B cell (primary cell): ENCODE results near the gene RSL24D1. TPM values are rescaled to one million over a fixed set of nuclear protein-coding genes. Genes with fewer than 3 reads are reported as not detected.

Source experiments
- ATAC-seq: fragments of 200-7000 bp; cut with Tn5 transposase; one replicate; pipeline ENCODE4 v1.10.0; 2021; ENCODE audit warnings: low read depth, mild to moderate bottlenecking, moderate number of reproducible peaks, moderate library complexity
- CTCF ChIA-PET: fragments of 350-600 bp; sonication (Branson Sonifier 250); formaldehyde crosslinking; loops from one replicate; lab custom pipeline; 2021; ENCODE audit warnings: antibody characterized with exemption, inconsistent platforms; lab: Charles Lee
- POLR2A ChIA-PET: fragments of 350-600 bp; sonication (Branson Sonifier 250); formaldehyde crosslinking; loops from one replicate; lab custom pipeline; 2021; ENCODE audit warnings: antibody characterized with exemption; lab: Charles Lee
- DNase-seq: peaks from one replicate; pipeline ENCODE4 v3.0.0; 2013
- H2AFZ ChIP-seq: 2 replicates; pipeline ENCODE4 v1.6.1; 2012; ENCODE audit warnings: mild to moderate bottlenecking, low read depth, low read length; ENCODE audit not compliant: insufficient read depth, poor library complexity, severe bottlenecking
- H3K27ac ChIP-seq, 2 donors: 1 replicate in 1 of 2; 2 replicates in 1 of 2; pipeline ENCODE4 v1.5.1; 2012 to 2013; ENCODE audit warnings: low read length in 2 of 2, mild to moderate bottlenecking in 2 of 2, moderate library complexity in 1 of 2
- H3K27me3 ChIP-seq, 4 experiments: fragments of 200-600 bp in 1 of 4; sonication (generic) in 1 of 4; replicated peaks in 1 of 4; 1 replicate in 2 of 4; 2 replicates in 2 of 4; pipeline versions ENCODE4 v1.6.1 to v1.7.0; 2013 to 2016; ENCODE audit warnings: low read length in 3 of 4, mild to moderate bottlenecking in 2 of 4, mixed read lengths in 1 of 4, moderate library complexity in 1 of 4; ENCODE audit not compliant: insufficient read depth in 4 of 4, control insufficient read depth in 3 of 4; ENCODE audit errors: control extremely low read depth in 1 of 4
- H3K36me3 ChIP-seq, 2 experiments: replicated peaks in 1 of 2; 1 replicate in 1 of 2; 2 replicates in 1 of 2; pipeline versions ENCODE4 v1.6.1 to v1.7.1; 2013; ENCODE audit warnings: low read length in 1 of 2; ENCODE audit not compliant: insufficient read depth in 2 of 2, control insufficient read depth in 1 of 2; ENCODE audit errors: control extremely low read depth in 1 of 2, extremely low read depth in 1 of 2
- H3K4me1 ChIP-seq, 2 donors: fragments of 200-600 bp in 1 of 2; sonication (generic) in 1 of 2; 1 replicate in 1 of 2; 2 replicates in 1 of 2; pipeline versions ENCODE4 v1.5.1 to v1.6.1; 2013 to 2017; ENCODE audit warnings: low read length in 2 of 2; ENCODE audit not compliant: control insufficient read depth in 2 of 2, insufficient read depth in 2 of 2
- H3K4me2 ChIP-seq: replicated peaks from 2 replicates; pipeline ENCODE3; 2012; ENCODE audit warnings: mild to moderate bottlenecking, low read depth, low read length; ENCODE audit not compliant: poor library complexity, severe bottlenecking
- H3K4me3 ChIP-seq, 5 experiments: fragments of 200-600 bp in 1 of 5; sonication (generic) in 1 of 5; 1 replicate in 3 of 5; 2 replicates in 2 of 5; pipeline versions ENCODE4 v1.5.1 to v1.7.0; 2011 to 2016; ENCODE audit warnings: low read length in 4 of 5, mild to moderate bottlenecking in 4 of 5, low read depth in 2 of 5, control low read depth in 1 of 5, moderate library complexity in 1 of 5; ENCODE audit not compliant: insufficient read depth in 1 of 5; ENCODE audit errors: control extremely low read depth in 1 of 5, extremely low read depth in 1 of 5
- H3K79me2 ChIP-seq: fragments of 200-600 bp; sonication (generic); one replicate; pipeline ENCODE4 v1.6.0; 2016; ENCODE audit warnings: low read length; ENCODE audit not compliant: control insufficient read depth, insufficient read depth
- H3K9ac ChIP-seq: fragments of 200-600 bp; sonication (generic); 2 replicates; pipeline ENCODE4 v1.6.1; 2017; ENCODE audit warnings: mild to moderate bottlenecking, low read length, moderate library complexity
- H3K9me3 ChIP-seq, 3 donors: one replicate each; pipeline versions ENCODE4 v1.6.1 to v1.7.1; 2013; ENCODE audit warnings: low read length in 2 of 3; ENCODE audit not compliant: control insufficient read depth in 2 of 3, insufficient read depth in 1 of 3; ENCODE audit errors: control extremely low read depth in 1 of 3
- H4K20me1 ChIP-seq: 2 replicates; pipeline ENCODE4 v1.6.0; 2012; ENCODE audit warnings: mild to moderate bottlenecking, low read length; ENCODE audit not compliant: insufficient read depth, control insufficient read depth, poor library complexity, severe bottlenecking
- H3K27ac Mint-ChIP-seq: one replicate; pipeline ENCODE4 v1.8.0; 2021; ENCODE audit warnings: mixed read lengths
- H3K27me3 Mint-ChIP-seq: one replicate; pipeline ENCODE4 v1.8.0; 2021; ENCODE audit warnings: mixed read lengths
- H3K4me1 Mint-ChIP-seq: one replicate; pipeline ENCODE4 v1.8.0; 2021; ENCODE audit warnings: mixed read lengths
- H3K4me3 Mint-ChIP-seq: one replicate; pipeline ENCODE4 v1.8.0; 2021; ENCODE audit warnings: mixed read lengths
- H3K9me3 Mint-ChIP-seq: one replicate; pipeline ENCODE4 v1.8.0; 2022; ENCODE audit warnings: mixed read lengths; ENCODE audit not compliant: insufficient read depth
- EZH2 ChIP-seq: IDR thresholded peaks from 2 replicates; pipeline ENCODE4 v1.6.1; 2012; ENCODE audit warnings: borderline replicate concordance, low read depth, mild to moderate bottlenecking, moderate library complexity, low read length; ENCODE audit not compliant: insufficient read depth, poor library complexity, severe bottlenecking
- WGBS: methylation state at CpG from one replicate; pipeline ENCODE4 v1.1.5; 2013; ENCODE audit warnings: missing lambda C conversion rate; ENCODE audit not compliant: insufficient coverage; 5-methylcytosine and 5-hydroxymethylcytosine counted together
- intact Hi-C: fragments of 100-400 bp; cut with micrococcal nuclease; formaldehyde crosslinking; loops from one replicate; pipeline ENCODE4 v1.10.0; 2022
- polyA plus RNA-seq: library from polyadenylated mRNA; depleted of rRNA; stranded (reverse); fragments of >200 nt; gene quantifications from 2 replicates; pipeline ENCODE4 v1.2.3, GENCODE V29; 2012
- total RNA-seq, 2 donors: library from RNA; stranded (reverse); fragments of 120-200 nt in 1 of 2; gene quantifications; 1 replicate in 1 of 2; 2 replicates in 1 of 2; pipeline versions ENCODE4 v1.2.3 to v1.2.4, GENCODE V29; 2013 to 2022
- TF ChIP-seq, protein P1 (sequence below): fragments of 200-600 bp; IDR thresholded peaks from one replicate; pipeline ENCODE4 v1.8.0; 2022; ENCODE audit warnings: antibody characterized with exemption, mild to moderate bottlenecking

The RSL24D1 gene
- total and polyA plus RNA-seq, 2 donors (not counting 1 experiment from before 2014, with no cell fraction given): 25.2 to 80.7 TPM

DNA sequence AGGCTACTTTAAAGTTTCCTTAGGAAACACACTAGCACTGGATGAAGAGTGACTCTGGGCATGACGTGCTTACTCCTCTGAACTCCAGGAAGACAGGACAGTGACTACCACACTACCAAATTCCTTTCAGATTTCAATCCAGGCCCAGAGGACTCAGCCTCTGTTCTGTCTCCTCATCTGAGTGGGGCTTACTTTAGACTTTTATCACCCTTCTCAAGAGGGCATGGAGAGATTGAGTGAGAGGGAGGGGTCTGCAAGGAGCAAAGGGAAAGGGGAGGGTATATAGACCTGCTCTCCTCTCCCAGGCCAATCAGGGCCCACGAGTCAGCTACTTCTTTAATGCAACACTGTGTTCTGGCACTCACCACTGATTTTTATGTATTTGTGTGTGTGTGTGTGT is 29.4 kb upstream of the RSL24D1 start:
- H3K4me3 Mint-ChIP-seq: no peak overlapping the region
- Histone ChIP-seq H2AFZ (no peak overlapping the region), H3K27ac (no peak overlapping the region), H3K36me3 (no peaks in the 10 kb centered on the region), H3K9ac (no peak overlapping the region), H3K27me3 (no peaks in the 10 kb centered on the region), H4K20me1 (no peaks in the 10 kb centered on the region), H3K9me3 (no peaks in the 10 kb centered on the region), H3K4me1 (peaks cover 42 to 43% of the 10 kb centered on the region in 2 donors), H3K4me2 (no peak overlapping the region), H3K4me3 (no peak overlapping the region), H3K79me2 (peaks cover 3% of the 10 kb centered on the region)
- intact Hi-C loops: no loop called here
- ChIA-PET CTCF (interaction anchor here (0.5 kb wide), 1 partner anchor 23 kb away, joined by 5 read pairs; no protein-coding TSS in a partner anchor), POLR2A (no interaction called here)
- ATAC-seq (no peak), DNase-seq (no peak)
- no peak for TF ChIP-seq EZH2
- TF ChIP-seq, protein P1, sequence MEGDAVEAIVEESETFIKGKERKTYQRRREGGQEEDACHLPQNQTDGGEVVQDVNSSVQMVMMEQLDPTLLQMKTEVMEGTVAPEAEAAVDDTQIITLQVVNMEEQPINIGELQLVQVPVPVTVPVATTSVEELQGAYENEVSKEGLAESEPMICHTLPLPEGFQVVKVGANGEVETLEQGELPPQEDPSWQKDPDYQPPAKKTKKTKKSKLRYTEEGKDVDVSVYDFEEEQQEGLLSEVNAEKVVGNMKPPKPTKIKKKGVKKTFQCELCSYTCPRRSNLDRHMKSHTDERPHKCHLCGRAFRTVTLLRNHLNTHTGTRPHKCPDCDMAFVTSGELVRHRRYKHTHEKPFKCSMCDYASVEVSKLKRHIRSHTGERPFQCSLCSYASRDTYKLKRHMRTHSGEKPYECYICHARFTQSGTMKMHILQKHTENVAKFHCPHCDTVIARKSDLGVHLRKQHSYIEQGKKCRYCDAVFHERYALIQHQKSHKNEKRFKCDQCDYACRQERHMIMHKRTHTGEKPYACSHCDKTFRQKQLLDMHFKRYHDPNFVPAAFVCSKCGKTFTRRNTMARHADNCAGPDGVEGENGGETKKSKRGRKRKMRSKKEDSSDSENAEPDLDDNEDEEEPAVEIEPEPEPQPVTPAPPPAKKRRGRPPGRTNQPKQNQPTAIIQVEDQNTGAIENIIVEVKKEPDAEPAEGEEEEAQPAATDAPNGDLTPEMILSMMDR: no peak
- no peak overlapping the region for H3K27ac Mint-ChIP-seq
- no peaks in the 10 kb centered on the region for H3K27me3 Mint-ChIP-seq
- peaks cover 40% of the 10 kb centered on the region for H3K4me1 Mint-ChIP-seq
- WGBS: 100% methylated on average over 1 of the region's 2 CpGs
- no peaks in the 10 kb centered on the region for H3K9me3 Mint-ChIP-seq

DNA sequence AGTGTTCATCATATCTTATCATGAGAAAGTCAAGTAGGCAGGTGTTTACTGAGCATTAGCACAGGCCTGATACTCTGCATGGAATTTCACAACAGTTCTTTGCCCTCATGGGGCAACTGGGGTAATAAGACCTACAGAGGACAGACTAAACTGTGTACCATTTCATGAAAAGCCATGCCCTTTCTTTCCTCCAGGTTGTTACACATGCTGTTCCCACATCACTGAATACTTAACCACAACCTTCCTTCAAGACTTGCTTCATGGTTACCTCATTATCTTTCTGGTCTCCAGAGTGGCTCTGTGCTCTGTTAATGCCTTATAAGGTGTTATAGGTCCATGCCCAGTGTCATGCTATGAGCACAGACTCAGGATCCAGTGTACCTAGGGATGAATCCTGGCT is 28.2 kb upstream of the RSL24D1 start:
- H3K9me3 ChIP-seq: no peaks in the 10 kb centered on the region
- Mint-ChIP-seq H3K9me3 (no peaks in the 10 kb centered on the region), H3K4me1 (peaks cover 45% of the 10 kb centered on the region), H3K27ac (peak overlapping the region; percentile 27), H3K27me3 (no peaks in the 10 kb centered on the region), H3K4me3 (no peak overlapping the region)
- H3K27ac ChIP-seq: peak overlapping the region; percentile 17 to 40
- H3K9ac ChIP-seq: no peak overlapping the region
- peak overlapping the region; percentile 34 for H3K4me2 ChIP-seq
- no peak for ATAC-seq
- intact Hi-C loops: loop anchor here (5.0 kb wide), 1 partner anchor 32 kb away; no protein-coding TSS in a partner anchor
- H2AFZ ChIP-seq: no peak overlapping the region
- peaks cover 47 to 49% of the 10 kb centered on the region in 2 donors for H3K4me1 ChIP-seq
- CTCF ChIA-PET: interaction anchor here (1.7 to 2.0 kb wide), 2 partner anchors 10 to 66 kb away, joined by 5 read pairs; no protein-coding TSS in a partner anchor
- H3K36me3 ChIP-seq: no peaks in the 10 kb centered on the region
- TF ChIP-seq EZH2: no peak
- TF ChIP-seq, protein P1: no peak
- peaks cover 3% of the 10 kb centered on the region for H3K79me2 ChIP-seq
- H3K27me3 ChIP-seq: no peaks in the 10 kb centered on the region
- H4K20me1 ChIP-seq: no peaks in the 10 kb centered on the region
- POLR2A ChIA-PET: no interaction called here
- H3K4me3 ChIP-seq: no peak overlapping the region
- peak; percentile 26 for DNase-seq
